Stimulated activated CD4-positive, alpha-beta T cell treated with anti-CD3 and anti-CD28 coated beads, Interleukin-1b, Interleukin-23, amount 100 ng/mL, for 48 hours (primary cell): ENCODE data around the gene PTGES2.
"Not testable (repeated sequence)": the region's sequence is repeated elsewhere in the genome, so short reads cannot be mapped to it uniquely, and the experiment has no call there.

Source experiments
- DNase-seq: peaks from one replicate; pipeline ENCODE4 v3.0.0-alpha.2; 2020

The PTGES2 gene

DNA sequence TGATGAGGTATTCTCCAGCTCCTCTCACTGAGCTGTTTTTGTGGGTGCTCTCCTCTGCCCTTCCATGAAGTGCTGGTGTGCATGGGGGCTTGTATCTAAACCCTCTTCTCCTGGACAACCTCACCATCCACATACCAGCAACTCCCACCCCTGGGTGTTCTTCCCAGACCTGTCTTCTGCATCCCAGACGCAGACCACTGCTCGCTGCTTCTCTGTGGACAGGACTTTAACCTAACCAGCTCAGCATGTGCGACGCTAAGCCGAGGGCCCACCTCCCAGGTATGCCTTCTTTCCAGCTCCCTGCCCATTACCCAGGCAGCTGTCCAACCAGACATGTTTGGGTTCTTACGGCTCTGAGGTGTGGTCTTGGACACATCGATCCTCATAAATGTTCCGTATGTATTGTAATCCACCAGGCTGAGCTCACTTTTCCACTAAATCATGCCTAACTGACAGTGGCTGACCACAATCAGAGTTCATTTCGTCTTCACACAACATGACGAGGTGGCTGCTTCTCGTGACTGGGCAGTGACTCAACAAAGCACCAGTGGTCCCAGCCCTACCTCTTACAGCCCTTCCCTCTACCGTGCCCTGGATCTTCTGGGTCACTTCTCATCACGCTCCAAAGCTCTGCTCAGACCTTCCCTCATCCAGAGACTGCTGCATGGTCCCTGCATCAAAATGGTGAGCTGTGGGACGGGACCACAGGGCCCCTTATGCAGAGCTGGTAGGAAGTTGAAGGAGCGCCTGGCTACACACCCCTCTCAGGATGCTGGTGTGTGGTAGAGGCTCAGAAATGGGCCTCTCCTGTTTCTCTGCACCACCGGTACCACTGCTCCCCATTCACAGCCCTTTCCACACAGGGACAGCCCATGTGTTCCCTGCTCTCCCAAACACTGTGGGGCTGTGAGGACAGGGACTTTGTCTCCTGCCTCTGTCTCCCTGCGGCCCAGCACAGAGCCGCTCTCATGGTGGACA, 9.6 kb upstream of the PTGES2 start:
- DNase-seq = no peak

DNA sequence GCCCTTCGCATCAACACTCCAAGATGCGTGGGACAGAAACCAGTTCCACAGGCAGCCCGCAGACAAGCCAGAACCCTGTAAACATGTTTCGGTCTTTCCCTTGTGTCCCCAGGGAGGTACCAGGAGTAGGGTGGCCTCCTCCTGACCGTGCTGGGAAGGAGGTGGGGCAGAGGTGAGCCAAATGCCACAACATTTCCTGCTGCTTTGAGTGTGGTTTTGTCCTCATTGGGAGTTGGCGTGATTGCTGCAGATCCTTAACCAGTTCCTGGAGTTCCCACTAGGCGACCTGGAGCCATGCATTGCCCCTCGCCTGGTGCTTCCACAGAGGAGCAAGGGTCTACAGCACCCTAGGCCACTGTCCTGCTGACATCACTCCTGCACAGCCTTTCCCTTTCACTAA, 8.0 kb upstream of the PTGES2 start:
- DNase-seq = not testable (repeated sequence)

DNA sequence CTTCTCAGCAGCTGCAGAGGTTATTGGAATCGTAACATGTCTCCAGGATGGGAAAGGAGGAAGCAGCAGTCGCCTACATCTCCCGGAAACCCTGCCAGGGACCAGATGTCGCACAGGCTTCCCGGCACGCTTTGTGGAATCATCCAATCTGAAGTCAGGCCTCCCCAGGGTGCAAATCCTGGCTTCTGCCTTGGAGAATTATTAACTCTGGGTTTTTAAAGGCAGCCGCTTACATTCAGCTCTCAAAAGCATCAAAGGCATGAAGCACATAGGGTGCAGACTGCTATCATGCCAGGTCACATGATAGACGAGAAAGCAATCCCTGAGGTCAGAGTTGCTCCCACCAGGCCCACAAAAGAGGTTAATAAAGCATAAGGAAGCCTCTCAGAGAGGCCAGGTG, 4.6 kb upstream of the PTGES2 start:
- DNase-seq = not testable (repeated sequence)

- DNase-seq = not testable (repeated sequence)
These were observed 3.8 kb upstream of the PTGES2 start for GRCh38 chr9:128131346-128131745.

DNA sequence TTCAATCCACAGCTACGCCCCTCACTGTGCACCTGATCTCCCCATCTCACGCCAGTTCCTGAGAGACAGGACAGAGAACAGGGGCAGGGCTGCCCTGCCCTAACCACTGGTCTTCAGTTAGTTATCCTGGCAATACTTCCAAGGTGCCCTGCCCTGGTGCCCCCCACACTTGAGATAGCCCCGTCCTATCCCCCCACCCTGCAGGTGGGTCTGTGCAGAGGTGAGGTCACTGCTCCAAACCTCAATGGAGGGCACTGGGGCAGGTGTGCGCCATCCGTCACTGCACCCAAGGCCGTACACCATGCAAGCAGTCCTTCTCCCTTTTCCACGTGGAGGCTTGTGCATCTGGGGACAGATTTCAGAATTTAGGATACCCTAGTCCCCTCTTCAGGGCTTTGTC, 3.1 kb upstream of the PTGES2 start:
- DNase-seq = not testable (repeated sequence)

DNA sequence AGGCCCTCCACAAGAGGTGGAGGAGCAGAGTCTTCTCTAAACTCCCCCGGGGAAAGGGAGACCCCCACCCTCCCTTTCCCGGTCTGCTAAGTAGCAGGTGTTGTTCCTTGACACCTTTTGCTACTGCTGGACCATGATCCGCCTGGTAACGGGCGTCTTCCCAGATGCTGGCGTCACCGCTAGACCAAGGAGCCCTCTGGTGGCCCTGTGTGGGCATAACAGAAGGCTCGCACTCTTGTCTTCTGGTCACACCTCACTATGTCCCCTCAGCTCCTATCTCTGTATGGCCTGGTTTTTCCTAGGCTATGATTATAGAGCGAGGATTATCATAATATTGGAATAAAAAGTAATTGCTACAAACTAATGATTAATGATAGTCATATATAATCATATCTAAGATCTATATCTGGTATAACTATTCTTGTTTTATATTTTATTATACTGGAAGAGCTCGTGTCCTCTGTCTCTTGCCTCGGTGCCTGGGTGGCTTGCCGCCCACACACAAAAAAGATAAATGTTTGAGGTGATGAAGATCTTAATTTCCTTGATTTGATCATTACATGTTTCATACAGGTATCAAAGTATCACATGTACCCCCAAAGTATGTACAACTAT, 2.6 kb upstream of the PTGES2 start:
- DNase-seq = peak; percentile 52

- DNase-seq = no peak
These were observed 1.5 kb upstream of the PTGES2 start for GRCh38 chr9:128128836-128129590.

DNA sequence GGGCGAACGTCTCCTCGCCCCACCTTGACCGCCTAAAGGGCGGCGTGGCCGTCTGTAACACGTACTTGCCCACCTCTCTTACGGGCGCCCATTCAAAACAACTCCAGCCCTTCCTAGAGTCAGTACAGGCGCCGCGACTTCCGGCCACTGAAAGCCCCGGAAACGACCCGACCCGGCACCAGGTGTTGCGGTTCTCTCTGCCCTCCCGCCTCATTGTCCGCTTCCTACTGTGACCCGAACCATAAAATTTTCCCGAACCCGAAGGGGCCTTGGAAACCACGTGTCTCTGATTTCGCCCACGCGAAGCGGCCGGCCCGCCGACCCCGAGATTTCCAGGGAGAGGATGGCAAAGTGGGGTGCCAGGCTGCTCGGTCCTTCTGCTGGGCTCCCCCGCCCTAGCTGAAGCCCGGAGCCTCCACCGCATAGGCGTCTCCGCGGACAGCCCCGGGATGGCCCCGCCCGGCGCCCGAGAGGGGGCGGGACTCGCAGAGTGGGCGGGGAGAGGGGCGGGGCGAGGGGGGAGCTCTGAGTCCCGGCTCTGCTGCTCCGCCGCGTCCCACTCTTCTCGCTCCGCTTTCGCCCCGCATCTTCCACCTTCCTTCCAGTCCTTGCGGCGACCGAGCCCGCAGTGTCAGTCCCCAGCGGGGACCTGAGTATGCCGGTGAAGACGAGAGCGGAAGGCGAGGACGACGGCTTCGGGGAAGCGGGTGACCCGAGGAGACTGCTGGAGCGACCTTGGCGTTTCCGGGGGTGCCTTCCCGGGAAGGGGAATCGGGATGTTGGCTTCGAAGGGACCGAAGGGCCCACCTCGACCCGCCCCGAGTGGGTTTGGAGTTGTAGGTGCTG, 684 bp upstream of the PTGES2 start:
- peak; percentile 84 for DNase-seq

- no peak for DNase-seq
These were observed 1.8 kb downstream of the PTGES2 start for GRCh38 chr9:128125580-128126354.

- peak; percentile 40 for DNase-seq
These were observed 2.5 kb downstream of the PTGES2 start for GRCh38 chr9:128124873-128125579.

GRCh38 chr9:128124451-128124850, 3.1 kb downstream of the PTGES2 start:
- DNase-seq = no peak

DNA sequence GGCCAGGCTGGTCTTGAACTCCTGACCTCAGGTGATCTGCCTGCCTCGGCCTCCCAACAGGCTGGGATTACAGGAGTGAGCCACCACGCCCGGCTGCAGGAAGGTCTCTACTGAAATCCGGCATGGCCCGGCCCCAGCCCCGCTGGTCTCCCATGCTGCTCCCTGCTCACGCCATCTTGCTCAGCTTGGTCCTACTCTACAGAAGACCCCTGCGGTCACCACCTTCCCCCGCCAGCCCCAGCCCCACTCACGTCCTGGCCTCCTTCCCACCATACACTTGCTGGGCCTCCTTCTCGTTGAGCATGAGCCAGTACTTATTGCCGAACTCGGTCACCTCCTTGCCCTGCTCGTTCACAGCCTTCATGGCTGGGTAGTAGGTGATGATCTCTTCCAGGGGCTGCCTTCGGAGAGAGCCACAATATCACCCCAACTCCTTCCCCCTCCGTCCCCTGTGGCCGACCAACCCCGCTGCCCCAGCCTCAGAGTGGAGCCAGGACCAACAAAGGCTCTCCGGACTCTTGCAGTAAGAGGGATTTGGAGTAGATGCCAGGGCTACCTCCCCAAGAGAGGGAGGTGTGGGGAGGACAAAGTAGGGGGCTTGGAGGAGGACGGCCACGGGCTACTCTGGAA, 4.0 kb downstream of the PTGES2 start:
- no peak for DNase-seq

DNA sequence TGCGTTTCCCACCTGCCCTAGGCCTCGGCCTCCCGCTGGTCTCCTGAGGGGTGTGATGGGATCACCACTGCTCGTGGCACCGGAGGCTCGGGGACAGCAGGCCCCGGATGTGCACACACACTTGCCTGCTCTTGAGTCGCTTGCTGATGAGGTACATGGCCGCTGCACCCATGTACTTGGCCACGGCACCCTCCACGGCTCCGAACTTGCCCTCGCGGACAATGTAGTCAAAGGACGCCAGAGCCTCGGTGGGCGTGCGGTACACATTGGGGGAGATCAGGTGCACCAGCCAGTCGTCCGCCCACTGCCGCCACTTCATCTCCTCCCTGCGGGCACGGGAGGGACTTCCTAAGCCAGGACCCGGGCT, 4.7 kb downstream of the PTGES2 start:
- DNase-seq = no peak

DNA sequence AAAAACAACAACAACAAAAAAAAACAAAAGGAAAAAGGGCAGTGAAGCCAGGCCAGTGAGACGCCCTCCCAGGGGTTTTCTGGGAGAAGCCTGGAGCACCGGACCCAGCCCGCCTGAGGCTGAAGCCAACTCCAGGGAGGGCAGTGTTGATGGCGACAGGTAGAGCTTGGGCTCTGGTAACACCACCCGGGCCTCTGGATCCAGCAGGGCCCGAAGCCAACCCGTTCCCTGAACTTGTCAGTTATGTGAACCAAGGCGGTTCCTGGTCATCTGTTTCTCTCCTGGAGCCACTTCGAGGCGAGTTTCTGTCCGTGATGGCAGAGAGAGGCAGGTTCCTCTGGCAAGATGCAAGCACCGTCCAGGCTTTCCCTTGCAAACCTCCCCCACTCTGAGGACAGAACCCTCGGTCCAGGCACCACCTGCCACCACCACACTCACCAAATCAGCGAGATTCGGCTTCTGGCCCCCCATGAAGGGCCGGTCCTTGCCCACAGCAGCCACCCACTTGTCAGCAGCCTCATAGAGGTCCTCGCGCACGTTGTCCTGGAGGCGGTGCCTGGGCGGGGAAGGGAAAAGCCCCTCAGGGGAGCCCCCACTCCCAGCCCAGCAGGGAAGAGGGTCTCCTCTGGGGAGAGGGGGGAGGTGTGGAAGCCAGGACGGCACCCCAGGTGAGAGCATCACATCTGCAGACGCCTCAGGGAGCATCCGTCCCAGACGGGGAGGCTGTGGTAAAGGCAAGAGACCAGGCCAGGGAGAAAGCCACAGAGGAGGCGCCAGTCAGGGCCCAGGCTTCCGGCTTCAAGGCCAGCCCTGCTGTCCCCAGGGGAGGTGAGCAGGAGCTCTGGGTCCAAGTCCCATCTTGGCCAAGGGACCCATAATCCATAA, 5.4 kb downstream of the PTGES2 start:
- no peak for DNase-seq

DNA sequence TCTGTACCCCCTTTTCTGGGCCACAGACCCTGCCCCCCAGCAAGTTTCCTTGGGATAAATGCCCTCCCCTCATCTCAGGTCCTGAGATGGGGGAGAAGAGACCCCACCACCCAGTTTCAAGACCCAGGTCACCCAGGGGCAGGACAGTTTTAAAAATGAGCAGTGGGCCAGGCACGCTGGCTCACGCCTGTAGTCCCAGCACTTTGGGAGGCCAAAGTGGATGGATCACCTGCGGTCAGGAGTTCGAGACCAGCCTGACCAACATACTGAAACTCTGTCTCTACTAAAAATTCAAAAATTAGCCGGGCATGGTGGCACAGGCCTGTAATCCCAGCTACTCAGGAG, 6.1 kb downstream of the PTGES2 start:
- no peak for DNase-seq

GRCh38 chr9:128120741-128121465, 6.6 kb downstream of the PTGES2 start:
- no peak for DNase-seq

DNA sequence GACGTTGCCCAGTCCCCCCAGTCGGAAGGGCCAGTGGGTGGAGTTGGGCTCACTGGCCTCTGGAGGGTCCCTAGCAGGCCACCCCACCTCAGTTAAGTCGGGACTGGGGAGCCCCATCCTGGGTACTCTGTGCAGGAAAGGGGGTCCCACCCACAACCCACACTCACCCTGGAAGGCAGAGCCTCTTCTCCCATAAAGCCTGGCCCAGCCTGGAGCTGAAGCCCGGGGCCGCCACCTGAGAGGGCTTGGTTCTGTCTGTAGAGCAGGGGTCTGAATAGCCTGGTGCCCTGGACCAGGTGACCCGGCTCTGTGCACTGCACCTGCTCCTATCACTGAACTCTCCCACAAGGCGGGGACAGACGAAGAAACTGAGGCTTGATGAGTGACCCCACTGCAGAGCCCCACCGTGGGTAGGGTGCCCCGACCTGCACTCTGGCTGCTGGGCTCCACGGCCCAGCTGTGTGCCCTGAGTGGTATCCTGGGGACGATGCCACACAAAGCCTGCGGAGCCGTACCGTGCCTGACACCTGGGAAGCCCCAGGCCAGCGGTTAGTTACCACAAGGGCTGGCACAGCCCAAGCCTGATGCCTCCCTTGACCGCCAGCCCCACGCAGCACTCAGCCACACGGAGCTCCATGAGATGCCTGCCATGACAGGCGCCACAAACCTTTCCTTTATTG, 7.3 kb downstream of the PTGES2 start:
- DNase-seq = no peak

GRCh38 chr9:128118971-128119665, 8.4 kb downstream of the PTGES2 start:
- no peak for DNase-seq
